Ureter (tissue), 1 donor: ENCODE results near the gene OTUD4. TPM values are rescaled to one million over a fixed set of nuclear protein-coding genes. Genes with fewer than 3 reads are reported as not detected.

ENCODE experiments used
- DNase-seq: peaks from one replicate; pipeline ENCODE4 v3.0.0-alpha.2; 2020; ENCODE audit warnings: low spot score
- total RNA-seq: library from RNA; stranded (reverse); gene quantifications from one replicate; pipeline ENCODE4 v1.2.4, GENCODE V29; 2023
- donor health status: DM: yes; HTN: yes; CAD: no.

The OTUD4 gene
- total RNA-seq, 1 donor from 2014 or later, result 46.2 TPM

- no peak for DNase-seq
Observed at GRCh38 chr4:145108128-145108527, 72.3 kb downstream of the OTUD4 start.

- DNase-seq, result no peak
Observed at GRCh38 chr4:145107126-145107525, 73.3 kb downstream of the OTUD4 start.

- DNase-seq, result no peak
Observed at GRCh38 chr4:145103496-145103895, 76.9 kb downstream of the OTUD4 start.

- no peak for DNase-seq
Observed at GRCh38 chr4:145102619-145103018, 77.8 kb downstream of the OTUD4 start.

GRCh38 chr4:145101091-145101490, 79.3 kb downstream of the OTUD4 start:
- no peak for DNase-seq

GRCh38 chr4:145099653-145100052, 80.7 kb downstream of the OTUD4 start:
- no peak for DNase-seq

GRCh38 chr4:145098675-145099037, 81.7 kb downstream of the OTUD4 start:
- DNase-seq, result peak; percentile 45

GRCh38 chr4:145097821-145098674, 82.3 kb downstream of the OTUD4 start, which contains the start of the genes ABCE1 and ANAPC10:
ABCE1 (plus strand) TSS chr4:145098311; CDS start chr4:145104413, 6,102 bp downstream.
ANAPC10 (minus strand) TSS chr4:145098196; CDS start chr4:145096099, 2,097 bp downstream.
- peak; percentile 96 for DNase-seq

- DNase-seq, result no peak
Observed at GRCh38 chr4:145097331-145097820, 83.0 kb downstream of the OTUD4 start.

GRCh38 chr4:145093638-145094037, 86.8 kb downstream of the OTUD4 start:
- no peak for DNase-seq

GRCh38 chr4:145090380-145090779, 90.0 kb downstream of the OTUD4 start:
- no peak for DNase-seq

- DNase-seq, result no peak
Observed at GRCh38 chr4:145083891-145084605, 96.3 kb downstream of the OTUD4 start.

Other genes with a start within 250 kb of the OTUD4 start
- gene ANAPC10, start 82.4 kb downstream of the OTUD4 start, total RNA-seq, result 24.9 TPM
- 76.7 TPM for gene ABCE1, start 82.3 kb downstream of the OTUD4 start, total RNA-seq